ENCODE results near the gene TRAF3.

The TRAF3 gene

GRCh38 chr14:102955636-102956408 is 178.6 kb downstream of the TRAF3 start:
- no peak for DNase-seq (ENCODE audit: low spot score)

- no peak for DNase-seq (ENCODE audit: low spot score)
These were observed 180.0 kb downstream of the TRAF3 start for GRCh38 chr14:102957222-102957621.

- no peak for DNase-seq (ENCODE audit: low spot score)
These were observed 181.2 kb downstream of the TRAF3 start for GRCh38 chr14:102958461-102958860.

All from HuH-7 (cell line).